ENCODE data around the gene CRTAP.
"Not testable (repeated sequence)": the region's sequence is repeated elsewhere in the genome, so short reads cannot be mapped to it uniquely, and the experiment has no call there.

CRTAP gene

GRCh38 chr3:33144433-33144832 is 30.6 kb downstream of the CRTAP start:
- DNase-seq (ENCODE audit: low spot score): no peak

- DNase-seq (ENCODE audit: low spot score): no peak
Measured at GRCh38 chr3:33145221-33145900, 31.5 kb downstream of the CRTAP start.

- no peak for DNase-seq (ENCODE audit: low spot score)
Measured at GRCh38 chr3:33145901-33146580, 32.2 kb downstream of the CRTAP start.

- peak; percentile 86 for DNase-seq (ENCODE audit: low spot score)
Measured at GRCh38 chr3:33146791-33147445, 33.1 kb downstream of the CRTAP start.

GRCh38 chr3:33149342-33149741 is 35.5 kb downstream of the CRTAP start:
- peak; percentile 30 for DNase-seq (ENCODE audit: low spot score)

GRCh38 chr3:33152363-33153360 is 38.8 kb downstream of the CRTAP start:
- DNase-seq (ENCODE audit: low spot score): no peak

GRCh38 chr3:33153782-33154181 is 40.0 kb downstream of the CRTAP start:
- DNase-seq (ENCODE audit: low spot score): no peak

- DNase-seq (ENCODE audit: low spot score): no peak
Measured at GRCh38 chr3:33155301-33155700, 41.5 kb downstream of the CRTAP start.

GRCh38 chr3:33159234-33159633 is 45.4 kb downstream of the CRTAP start:
- DNase-seq (ENCODE audit: low spot score): no peak

- DNase-seq (ENCODE audit: low spot score): no peak
Measured at GRCh38 chr3:33159981-33160380, 46.2 kb downstream of the CRTAP start.

GRCh38 chr3:33162621-33163020 is 48.8 kb downstream of the CRTAP start:
- DNase-seq (ENCODE audit: low spot score): not testable (repeated sequence)

GRCh38 chr3:33165372-33165771 is 51.6 kb downstream of the CRTAP start:
- DNase-seq (ENCODE audit: low spot score): no peak

GRCh38 chr3:33166095-33166494 is 52.3 kb downstream of the CRTAP start:
- DNase-seq (ENCODE audit: low spot score): no peak

- DNase-seq (ENCODE audit: low spot score): no peak
Measured at GRCh38 chr3:33167284-33167683, 53.5 kb downstream of the CRTAP start.

- no peak for DNase-seq (ENCODE audit: low spot score)
Measured at GRCh38 chr3:33167716-33168336, 54.0 kb downstream of the CRTAP start.

GRCh38 chr3:33170531-33170930 is 56.7 kb downstream of the CRTAP start:
- DNase-seq (ENCODE audit: low spot score): no peak

GRCh38 chr3:33171580-33171979 is 57.8 kb downstream of the CRTAP start:
- no peak for DNase-seq (ENCODE audit: low spot score)

- no peak for DNase-seq (ENCODE audit: low spot score)
Measured at GRCh38 chr3:33173103-33173502, 59.3 kb downstream of the CRTAP start.

- DNase-seq (ENCODE audit: low spot score): no peak
Measured at GRCh38 chr3:33173672-33174071, 59.9 kb downstream of the CRTAP start.

GRCh38 chr3:33174095-33174494 is 60.3 kb downstream of the CRTAP start:
- no peak for DNase-seq (ENCODE audit: low spot score)

GRCh38 chr3:33174711-33175414 is 61.0 kb downstream of the CRTAP start:
- DNase-seq (ENCODE audit: low spot score): no peak
